Nephron progenitor cell (in vitro differentiated cells): ENCODE data around the gene HSDL2.
"Not testable (repeated sequence)": the region's sequence is repeated elsewhere in the genome, so short reads cannot be mapped to it uniquely, and the experiment has no call there.

Experiments used
- DNase-seq: peaks from one replicate; pipeline ENCODE4 v3.0.0; 2021
- H3K27ac Mint-ChIP-seq: 2 replicates; pipeline ENCODE4 v1.8.0; 2021; ENCODE audit warnings: mild to moderate bottlenecking, moderate library complexity, mixed read lengths
- H3K27me3 Mint-ChIP-seq: 2 replicates; pipeline ENCODE4 v1.8.0; 2021; ENCODE audit warnings: mild to moderate bottlenecking, low read depth, mixed read lengths; ENCODE audit not compliant: poor library complexity
- H3K36me3 Mint-ChIP-seq: 2 replicates; pipeline ENCODE4 v1.8.0; 2021; ENCODE audit warnings: low read depth, mixed read lengths
- H3K4me1 Mint-ChIP-seq: 2 replicates; pipeline ENCODE4 v1.8.0; 2021; ENCODE audit warnings: mixed read lengths
- H3K4me3 Mint-ChIP-seq: 2 replicates; pipeline ENCODE4 v1.8.0; 2021; ENCODE audit warnings: mild to moderate bottlenecking, moderate library complexity, mixed read lengths
- H3K9me3 Mint-ChIP-seq: 2 replicates; pipeline ENCODE4 v1.8.0; 2021; ENCODE audit warnings: mild to moderate bottlenecking, moderate library complexity, mixed read lengths
- TF ChIP-seq, protein P1 (sequence below): fragments of 200-600 bp; sonication (generic); IDR thresholded peaks from 2 replicates; pipeline ENCODE4 v1.5.0; 2021; ENCODE audit warnings: antibody characterized with exemption

Gene HSDL2

DNA sequence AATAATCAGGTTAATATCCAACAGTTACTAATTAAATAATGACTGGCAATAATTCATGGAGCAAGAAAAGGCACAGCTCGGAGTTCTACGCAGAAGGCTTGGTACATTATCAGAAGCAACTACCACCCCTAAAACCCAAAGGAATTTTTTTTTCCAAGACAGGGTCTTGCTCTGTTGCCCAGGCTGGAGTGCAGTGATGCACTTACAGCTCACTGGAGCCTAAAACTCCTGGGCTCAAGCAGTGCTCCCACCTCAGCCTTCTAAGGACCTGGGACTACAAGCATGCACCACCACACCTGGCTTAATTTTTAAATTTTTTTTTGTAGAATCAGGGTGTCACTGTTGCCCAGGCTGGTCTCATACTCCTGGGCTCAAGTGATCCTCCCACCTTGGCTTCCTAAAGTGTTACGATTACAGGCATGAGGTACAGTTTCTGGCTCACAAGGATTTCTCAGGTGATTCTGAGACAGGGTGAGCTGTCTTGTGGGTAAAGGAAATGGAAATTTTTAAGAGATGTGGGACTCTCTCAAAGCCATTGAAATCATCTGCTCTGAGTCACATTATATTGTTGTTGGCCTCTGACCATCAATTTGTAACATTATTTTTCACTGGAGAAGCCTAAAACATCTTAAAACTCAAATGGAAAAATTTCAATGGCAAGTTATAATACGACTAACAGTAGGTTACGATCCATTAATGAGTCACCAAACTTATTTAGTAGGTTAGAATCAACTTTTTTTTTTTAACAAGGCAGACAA lies 19.7 kb upstream of the HSDL2 start:
- Mint-ChIP-seq H3K4me1 (no peaks in the 10 kb centered on the region), H3K9me3 (peaks cover 5% of the 10 kb centered on the region), H3K27me3 (peaks cover 17% of the 10 kb centered on the region), H3K36me3 (peaks cover 5% of the 10 kb centered on the region), H3K27ac (no peak overlapping the region), H3K4me3 (no peak overlapping the region)
- DNase-seq: no peak
- TF ChIP-seq, protein P1, sequence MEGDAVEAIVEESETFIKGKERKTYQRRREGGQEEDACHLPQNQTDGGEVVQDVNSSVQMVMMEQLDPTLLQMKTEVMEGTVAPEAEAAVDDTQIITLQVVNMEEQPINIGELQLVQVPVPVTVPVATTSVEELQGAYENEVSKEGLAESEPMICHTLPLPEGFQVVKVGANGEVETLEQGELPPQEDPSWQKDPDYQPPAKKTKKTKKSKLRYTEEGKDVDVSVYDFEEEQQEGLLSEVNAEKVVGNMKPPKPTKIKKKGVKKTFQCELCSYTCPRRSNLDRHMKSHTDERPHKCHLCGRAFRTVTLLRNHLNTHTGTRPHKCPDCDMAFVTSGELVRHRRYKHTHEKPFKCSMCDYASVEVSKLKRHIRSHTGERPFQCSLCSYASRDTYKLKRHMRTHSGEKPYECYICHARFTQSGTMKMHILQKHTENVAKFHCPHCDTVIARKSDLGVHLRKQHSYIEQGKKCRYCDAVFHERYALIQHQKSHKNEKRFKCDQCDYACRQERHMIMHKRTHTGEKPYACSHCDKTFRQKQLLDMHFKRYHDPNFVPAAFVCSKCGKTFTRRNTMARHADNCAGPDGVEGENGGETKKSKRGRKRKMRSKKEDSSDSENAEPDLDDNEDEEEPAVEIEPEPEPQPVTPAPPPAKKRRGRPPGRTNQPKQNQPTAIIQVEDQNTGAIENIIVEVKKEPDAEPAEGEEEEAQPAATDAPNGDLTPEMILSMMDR: no peak

DNA sequence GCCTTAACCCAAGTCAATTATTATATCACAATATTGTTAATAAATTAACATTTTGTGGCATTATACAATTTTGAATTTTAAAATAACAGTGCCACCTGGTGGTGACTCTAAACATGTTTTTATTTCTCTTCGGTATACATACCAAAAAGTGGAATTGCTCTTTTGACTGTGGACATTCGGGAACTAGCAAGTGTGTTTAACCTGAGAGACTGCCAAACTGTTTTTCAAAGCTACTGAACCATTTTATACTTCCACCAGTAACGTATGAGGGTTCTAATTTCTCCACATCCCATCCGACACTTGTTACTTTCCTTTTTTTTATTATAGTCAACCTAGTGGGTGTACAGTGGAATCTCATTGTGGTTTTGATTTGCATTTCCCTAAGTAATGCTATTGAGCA lies 18.3 kb upstream of the HSDL2 start:
- peaks cover 18% of the 10 kb centered on the region for H3K9me3 Mint-ChIP-seq
- H3K36me3 Mint-ChIP-seq: peaks cover 11% of the 10 kb centered on the region
- TF ChIP-seq, protein P1: peak; percentile 57
- no peak overlapping the region for H3K27ac Mint-ChIP-seq
- peaks cover 11% of the 10 kb centered on the region for H3K27me3 Mint-ChIP-seq
- no peak overlapping the region for H3K4me3 Mint-ChIP-seq
- no peaks in the 10 kb centered on the region for H3K4me1 Mint-ChIP-seq
- no peak for DNase-seq

DNA sequence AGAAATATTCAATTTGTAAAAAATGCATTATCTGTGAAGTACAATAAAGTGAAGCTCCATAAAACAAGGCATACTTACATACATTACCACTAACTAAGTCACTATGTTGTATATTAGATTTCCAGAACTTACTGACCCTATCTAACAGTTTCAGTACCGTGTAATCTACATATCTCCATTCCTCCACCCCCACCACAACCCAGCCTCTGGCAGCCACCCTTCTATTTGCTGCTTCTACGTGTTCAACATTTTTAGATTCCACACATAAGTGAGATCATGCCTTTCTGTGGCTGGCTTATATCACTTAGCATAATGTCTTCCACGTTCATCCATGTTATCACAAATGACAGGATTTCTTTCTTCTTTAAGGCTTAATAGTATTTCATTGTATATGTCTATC lies 15.1 kb upstream of the HSDL2 start:
- Mint-ChIP-seq H3K27ac (no peak overlapping the region), H3K4me3 (no peak overlapping the region), H3K36me3 (peaks cover 30% of the 10 kb centered on the region), H3K9me3 (peaks cover 45% of the 10 kb centered on the region), H3K27me3 (no peaks in the 10 kb centered on the region), H3K4me1 (no peaks in the 10 kb centered on the region)
- TF ChIP-seq, protein P1: no peak
- DNase-seq: no peak

DNA sequence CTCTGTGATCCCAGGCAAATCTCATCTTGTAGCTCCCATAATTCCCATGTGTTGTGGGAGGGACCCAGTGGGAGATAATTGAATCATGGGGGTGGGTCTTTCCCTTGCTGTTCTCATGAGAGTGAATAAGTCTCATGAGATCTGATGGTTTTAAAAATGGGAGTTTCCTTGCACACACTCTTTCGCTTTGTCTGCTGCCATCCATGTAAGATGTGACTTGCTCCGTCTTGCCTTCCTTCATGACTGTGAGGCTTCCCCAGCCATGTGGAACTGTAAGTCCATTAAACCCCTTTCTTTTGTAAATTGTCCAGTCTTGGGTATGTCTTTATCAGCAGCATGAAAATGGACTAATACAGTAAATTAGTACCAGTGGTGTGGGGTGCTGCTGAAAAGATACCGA lies 14.7 kb upstream of the HSDL2 start:
- not testable (repeated sequence) for H3K27me3 Mint-ChIP-seq, H3K4me1 Mint-ChIP-seq, H3K27ac Mint-ChIP-seq, DNase-seq, H3K4me3 Mint-ChIP-seq
- H3K9me3 Mint-ChIP-seq: peaks cover 49% of the 10 kb centered on the region
- peaks cover 34% of the 10 kb centered on the region for H3K36me3 Mint-ChIP-seq

DNA sequence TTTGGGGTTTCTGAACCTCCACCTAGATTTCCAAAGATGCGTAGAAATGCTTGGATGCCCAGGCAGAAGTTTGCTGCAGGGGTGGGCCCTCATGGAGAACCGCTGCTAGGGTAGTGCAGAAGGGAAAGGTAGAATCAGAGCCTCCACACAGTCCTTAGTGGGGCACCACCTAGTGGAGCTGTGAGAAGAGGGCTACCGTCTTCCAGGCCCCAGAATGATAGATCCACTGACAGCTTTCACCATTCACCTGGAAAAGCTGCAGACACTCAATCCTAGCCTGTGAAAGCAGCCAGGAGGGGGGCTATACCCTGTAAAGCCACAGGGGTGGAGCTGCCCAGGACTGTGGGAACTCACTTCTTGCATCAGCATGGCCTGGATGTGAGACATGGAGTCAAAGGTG lies 13.3 kb upstream of the HSDL2 start:
- no peaks in the 10 kb centered on the region for H3K4me1 Mint-ChIP-seq
- peaks cover 60% of the 10 kb centered on the region for H3K9me3 Mint-ChIP-seq
- no peak overlapping the region for H3K27ac Mint-ChIP-seq
- H3K36me3 Mint-ChIP-seq: peaks cover 41% of the 10 kb centered on the region
- H3K4me3 Mint-ChIP-seq: no peak overlapping the region
- no peaks in the 10 kb centered on the region for H3K27me3 Mint-ChIP-seq
- DNase-seq: no peak
- TF ChIP-seq, protein P1: no peak

DNA sequence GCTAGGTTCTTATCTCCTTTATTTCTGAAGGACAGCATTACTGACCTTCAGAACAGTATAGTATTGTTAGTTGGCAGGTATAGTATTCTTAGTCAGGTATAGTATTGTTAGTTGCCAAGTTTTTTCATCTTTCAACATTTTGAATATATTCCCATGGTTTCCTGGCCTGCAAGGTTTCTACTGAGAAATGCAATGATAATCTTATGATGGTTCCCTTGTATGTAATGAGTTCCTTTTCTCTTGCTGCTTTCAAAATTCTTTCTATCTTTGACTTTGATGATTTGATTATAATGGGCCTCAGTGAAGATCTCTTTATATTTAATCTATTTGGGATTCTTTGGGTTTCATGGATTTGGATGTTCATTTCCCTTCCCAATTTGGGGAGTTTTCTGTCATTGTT lies 12.4 kb upstream of the HSDL2 start:
- no peak overlapping the region for H3K4me3 Mint-ChIP-seq
- H3K4me1 Mint-ChIP-seq: no peaks in the 10 kb centered on the region
- DNase-seq: no peak
- H3K9me3 Mint-ChIP-seq: peaks cover 69% of the 10 kb centered on the region
- H3K27ac Mint-ChIP-seq: no peak overlapping the region
- TF ChIP-seq, protein P1: no peak
- H3K36me3 Mint-ChIP-seq: peaks cover 49% of the 10 kb centered on the region
- no peaks in the 10 kb centered on the region for H3K27me3 Mint-ChIP-seq
